Ectodermal cell (in vitro differentiated cells): Measurements from ENCODE around the gene NAA25.

ENCODE experiments used
- H3K27ac ChIP-seq: 2 replicates; pipeline ENCODE4 v1.7.0; 2013; ENCODE audit warnings: mild to moderate bottlenecking, low read depth, low read length; ENCODE audit not compliant: insufficient read depth, poor library complexity, severe bottlenecking
- H3K27me3 ChIP-seq: 2 replicates; pipeline ENCODE4 v1.7.0; 2013; ENCODE audit warnings: mild to moderate bottlenecking, low read length; ENCODE audit not compliant: insufficient read depth, control insufficient read depth, poor library complexity, severe bottlenecking
- H3K36me3 ChIP-seq: one replicate; pipeline ENCODE4 v1.7.0; 2013; ENCODE audit warnings: low read length; ENCODE audit not compliant: control insufficient read depth, insufficient read depth
- H3K4me1 ChIP-seq: one replicate; pipeline ENCODE4 v1.7.0; 2013; ENCODE audit warnings: low read length; ENCODE audit not compliant: control insufficient read depth, insufficient read depth
- H3K4me3 ChIP-seq: 2 replicates; pipeline ENCODE4 v1.7.0; 2013; ENCODE audit warnings: low read depth, low read length, control low read depth; ENCODE audit not compliant: insufficient read depth
- H3K9me3 ChIP-seq: 2 replicates; pipeline ENCODE4 v1.7.0; 2013; ENCODE audit warnings: mild to moderate bottlenecking, low read length, moderate library complexity; ENCODE audit not compliant: control insufficient read depth
- WGBS, 2 experiments: methylation state at CpG; one replicate each; pipeline ENCODE4 v1.1.7; 2013; ENCODE audit warnings: missing lambda C conversion rate in 2 of 2; 5-methylcytosine and 5-hydroxymethylcytosine counted together

NAA25 gene

GRCh38 chr12:112025808-112026375, 82.7 kb downstream of the NAA25 start:
- H3K4me3 ChIP-seq = no peak overlapping the region
- H3K27ac ChIP-seq = peak overlapping the region; percentile 33
- no peaks in the 10 kb centered on the region for H3K4me1 ChIP-seq
- no peaks in the 10 kb centered on the region for H3K9me3 ChIP-seq
- peaks cover 17% of the 10 kb centered on the region for H3K36me3 ChIP-seq
- H3K27me3 ChIP-seq = no peaks in the 10 kb centered on the region
- 84 to 89% methylated on average over 4 of the region's 4 CpGs for WGBS, 2 experiments

DNA sequence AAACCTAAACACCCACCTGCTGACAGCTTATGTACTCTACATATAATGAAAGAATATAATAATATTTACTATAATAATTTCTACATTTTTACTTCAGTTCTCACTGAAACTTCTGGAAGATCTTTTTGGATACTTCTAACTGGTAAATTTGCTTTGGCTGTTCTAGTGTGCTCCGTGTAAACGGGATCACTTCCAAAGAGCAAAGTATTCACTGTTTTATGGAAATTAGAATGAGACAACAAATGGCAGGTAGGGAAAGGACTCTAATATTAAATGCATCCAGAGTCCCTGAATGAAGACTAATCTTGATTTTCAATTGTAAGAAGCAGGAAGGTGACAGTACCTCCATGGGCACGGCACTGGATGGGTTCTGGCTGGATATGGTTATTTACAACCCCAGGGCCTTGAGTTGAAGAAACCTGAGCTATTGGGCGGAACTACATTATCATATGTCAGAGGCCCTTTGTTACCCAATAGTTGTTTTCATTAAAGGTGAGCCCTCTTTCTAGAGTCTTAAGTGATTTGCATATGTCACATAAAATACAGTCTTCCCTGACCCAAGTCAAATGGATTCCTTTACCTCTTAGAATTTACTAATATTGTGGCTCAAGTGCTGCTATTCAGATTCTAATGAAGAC, 84.7 kb downstream of the NAA25 start:
- H3K4me1 ChIP-seq = no peaks in the 10 kb centered on the region
- H3K9me3 ChIP-seq = no peaks in the 10 kb centered on the region
- 87 to 89% methylated on average over 4 of the region's 4 CpGs for WGBS, 2 experiments
- H3K4me3 ChIP-seq = no peak overlapping the region
- no peak overlapping the region for H3K27ac ChIP-seq
- peaks cover 18% of the 10 kb centered on the region for H3K36me3 ChIP-seq
- no peaks in the 10 kb centered on the region for H3K27me3 ChIP-seq

DNA sequence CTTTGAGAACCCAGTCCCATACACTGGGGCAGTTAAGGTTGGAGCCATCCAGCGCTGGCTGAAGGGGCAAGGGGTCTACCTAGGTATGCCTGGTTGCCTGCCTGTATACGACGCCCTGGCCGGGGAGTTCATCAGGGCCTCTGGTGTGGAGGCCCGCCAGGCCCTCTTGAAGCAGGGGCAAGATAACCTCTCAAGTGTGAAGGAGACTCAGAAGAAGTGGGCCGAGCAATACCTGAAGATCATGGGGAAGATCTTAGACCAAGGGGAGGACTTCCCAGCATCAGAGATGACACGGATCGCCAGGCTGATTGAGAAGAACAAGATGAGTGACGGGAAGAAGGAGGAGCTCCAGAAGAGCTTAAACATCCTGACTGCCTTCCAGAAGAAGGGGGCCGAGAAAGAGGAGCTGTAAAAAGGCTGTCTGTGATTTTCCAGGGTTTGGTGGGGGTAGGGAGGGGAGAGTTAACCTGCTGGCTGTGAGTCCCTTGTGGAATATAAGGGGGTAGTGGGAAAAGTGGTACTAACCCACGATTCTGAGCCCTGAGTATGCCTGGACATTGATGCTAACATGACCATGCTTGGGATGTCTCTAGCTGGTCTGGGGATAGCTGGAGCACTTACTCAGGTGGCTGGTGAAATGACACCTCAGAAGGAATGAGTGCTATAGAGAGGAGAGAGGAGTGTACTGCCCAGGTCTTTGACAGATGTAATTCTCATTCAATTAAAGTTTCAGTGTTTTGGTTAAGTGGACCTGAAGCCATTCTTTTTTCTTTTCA, 86.2 kb downstream of the NAA25 start:
- H3K4me1 ChIP-seq = no peaks in the 10 kb centered on the region
- no peaks in the 10 kb centered on the region for H3K27me3 ChIP-seq
- no peak overlapping the region for H3K27ac ChIP-seq
- peaks cover 18% of the 10 kb centered on the region for H3K36me3 ChIP-seq
- WGBS, 2 experiments = 93 to 96% methylated on average over 11 of the region's 11 CpGs
- no peak overlapping the region for H3K4me3 ChIP-seq
- no peaks in the 10 kb centered on the region for H3K9me3 ChIP-seq

DNA sequence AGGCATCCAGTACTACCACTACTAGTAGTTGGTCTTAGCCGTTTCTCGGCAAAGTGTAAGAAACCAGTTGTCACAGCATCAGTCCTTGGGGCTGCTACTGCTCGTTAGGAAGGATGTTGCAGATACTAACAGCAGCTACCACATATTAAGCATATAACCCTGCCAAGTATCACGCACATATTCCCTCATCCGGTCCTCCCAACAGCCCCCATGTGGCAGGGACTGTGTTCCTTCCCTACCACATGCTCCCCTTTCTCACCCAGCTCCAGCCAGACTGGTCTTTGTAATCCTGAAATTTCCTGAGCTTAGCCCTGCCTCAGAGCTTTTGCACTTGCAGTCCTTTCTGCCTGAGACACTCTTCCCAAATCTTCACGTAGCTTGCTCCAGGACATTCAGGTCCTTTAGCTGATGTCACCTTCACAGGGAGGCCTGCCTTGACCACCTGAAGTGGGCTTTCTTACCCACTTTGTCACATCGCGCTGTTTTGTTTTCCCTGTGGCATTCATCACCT, 87.6 kb downstream of the NAA25 start:
- Histone ChIP-seq H3K4me3 (no peak overlapping the region), H3K4me1 (no peaks in the 10 kb centered on the region), H3K27ac (no peak overlapping the region), H3K9me3 (no peaks in the 10 kb centered on the region), H3K36me3 (peaks cover 18% of the 10 kb centered on the region), H3K27me3 (no peaks in the 10 kb centered on the region)
- WGBS, 2 experiments = 93 to 96% methylated on average over 6 to 8 of the region's 8 CpGs

- Histone ChIP-seq H3K36me3 (peaks cover 14% of the 10 kb centered on the region), H3K9me3 (no peaks in the 10 kb centered on the region), H3K27ac (no peak overlapping the region), H3K27me3 (no peaks in the 10 kb centered on the region), H3K4me1 (no peaks in the 10 kb centered on the region), H3K4me3 (no peak overlapping the region)
- WGBS, 2 experiments = 96 to 97% methylated on average over 2 of the region's 2 CpGs
These were observed 89.9 kb downstream of the NAA25 start for GRCh38 chr12:112018571-112019237.

DNA sequence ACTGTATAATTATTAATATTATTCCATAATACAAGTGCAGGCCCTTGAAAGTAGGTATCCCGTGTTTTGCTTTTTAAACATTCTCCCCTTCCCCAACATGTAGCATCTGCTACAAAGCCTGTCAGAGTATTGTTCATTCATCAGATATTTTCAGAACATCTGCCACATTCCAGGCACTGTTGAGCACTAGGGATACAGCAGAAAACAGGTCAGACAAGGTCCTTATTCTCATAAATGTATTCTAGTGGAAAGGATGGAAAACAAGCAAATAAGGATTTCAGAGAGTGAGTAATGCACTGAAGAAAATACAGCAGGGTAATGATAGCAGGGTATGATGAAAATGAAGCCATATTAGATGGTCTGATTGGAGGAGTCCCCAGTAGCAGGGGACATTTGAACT, 91.5 kb downstream of the NAA25 start:
- WGBS, 2 experiments = 100% methylated on average over 1 of the region's 1 CpG
- peaks cover 9% of the 10 kb centered on the region for H3K36me3 ChIP-seq
- H3K4me1 ChIP-seq = no peaks in the 10 kb centered on the region
- H3K27ac ChIP-seq = no peak overlapping the region
- no peaks in the 10 kb centered on the region for H3K27me3 ChIP-seq
- no peak overlapping the region for H3K4me3 ChIP-seq
- no peaks in the 10 kb centered on the region for H3K9me3 ChIP-seq

- Histone ChIP-seq H3K4me1 (no peaks in the 10 kb centered on the region), H3K27ac (no peak overlapping the region), H3K27me3 (no peaks in the 10 kb centered on the region), H3K36me3 (peaks cover 6% of the 10 kb centered on the region), H3K4me3 (no peak overlapping the region), H3K9me3 (no peaks in the 10 kb centered on the region)
- 95 to 99% methylated on average over 6 of the region's 6 CpGs for WGBS, 2 experiments
These were observed 92.6 kb downstream of the NAA25 start for GRCh38 chr12:112015938-112016337.

DNA sequence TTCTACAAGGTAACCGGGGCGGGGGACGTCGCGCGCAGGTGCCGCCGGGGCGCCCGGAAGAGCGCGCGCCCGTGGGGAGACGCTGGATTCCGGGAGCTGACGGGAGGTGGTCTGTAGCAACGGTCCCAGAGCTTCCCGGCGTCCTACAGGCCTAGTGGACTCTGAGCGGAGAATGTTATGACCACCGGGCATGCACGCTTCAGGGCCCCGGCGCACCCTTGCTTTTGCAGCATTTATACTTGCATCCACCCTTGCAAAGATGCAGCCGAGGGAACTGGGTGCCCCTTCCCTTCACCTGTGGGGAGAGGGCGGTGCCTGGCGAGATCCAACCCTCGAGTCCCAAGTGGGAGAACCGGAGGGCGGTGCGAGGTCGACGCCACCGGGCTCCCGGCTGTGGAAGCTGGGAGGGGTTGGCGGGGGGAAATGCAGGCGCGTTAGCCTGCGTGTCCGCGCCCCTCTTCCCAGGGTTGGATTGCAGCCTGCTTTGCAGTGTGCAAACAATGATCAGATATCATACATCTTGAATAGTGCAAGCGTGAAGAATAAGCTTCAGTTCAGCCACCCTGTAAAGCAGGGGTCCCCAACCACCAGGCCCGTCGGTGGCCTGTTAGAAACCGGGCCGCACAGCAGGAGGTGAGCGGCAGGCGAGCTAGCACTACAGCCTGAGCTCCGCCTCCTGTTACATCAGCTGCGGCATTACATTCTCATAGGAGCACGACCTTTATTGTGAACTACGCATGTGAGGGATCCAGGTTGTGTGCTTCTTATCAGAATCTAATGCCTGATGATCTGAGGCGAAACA, 94.8 kb downstream of the NAA25 start:
- Histone ChIP-seq H3K4me1 (no peaks in the 10 kb centered on the region), H3K9me3 (no peaks in the 10 kb centered on the region), H3K36me3 (peaks cover 4% of the 10 kb centered on the region), H3K4me3 (peak overlapping the region; percentile 99), H3K27ac (peak overlapping the region; percentile 92), H3K27me3 (no peaks in the 10 kb centered on the region)
- WGBS, 2 experiments = 1 to 2% methylated on average over 54 of the region's 54 CpGs

DNA sequence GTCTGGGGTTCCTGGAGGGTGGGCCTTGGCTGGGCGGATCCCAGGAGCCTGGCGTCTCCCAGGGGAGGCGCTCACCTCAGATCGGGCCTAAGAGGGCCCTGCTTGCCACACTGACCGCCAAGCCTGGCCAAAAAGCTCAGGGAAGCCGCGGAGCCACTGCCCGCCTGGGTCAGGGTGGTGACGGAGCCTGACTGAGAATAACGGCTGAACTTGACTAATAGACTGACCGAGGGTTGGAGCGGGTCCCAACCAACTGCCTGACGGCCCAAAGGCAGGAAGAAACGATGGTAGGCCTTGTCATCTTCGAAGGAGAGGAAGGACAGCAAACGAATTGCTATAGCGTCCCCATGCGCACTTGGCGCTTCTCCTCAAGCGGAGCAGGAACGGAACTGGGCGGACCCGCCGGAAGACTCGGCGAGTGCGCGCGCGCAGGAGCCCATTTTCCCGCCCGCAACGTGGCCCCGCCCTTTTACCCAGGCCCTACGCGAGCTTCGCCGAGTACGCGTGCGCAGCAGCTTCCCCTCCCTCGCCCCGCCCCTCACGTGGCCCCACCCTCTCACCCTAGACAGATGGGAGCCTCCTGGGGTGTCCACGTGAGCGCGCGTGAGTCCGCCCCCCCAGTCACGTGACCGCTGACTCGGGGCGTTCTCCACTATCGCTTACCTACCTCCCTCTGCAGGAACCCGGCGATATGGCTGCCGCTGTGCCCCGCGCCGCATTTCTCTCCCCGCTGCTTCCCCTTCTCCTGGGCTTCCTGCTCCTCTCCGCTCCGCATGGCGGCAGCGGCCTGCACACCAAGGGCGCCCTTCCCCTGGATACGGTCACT, 95.6 kb downstream of the NAA25 start, which contains the start of the genes ERP29 and TMEM116:
Gene ERP29, plus strand, starts transcription at position 652 of the 826 bp plus-strand sequence. Its CDS starts 40 bp downstream, at position 692.
Gene TMEM116, minus strand, starts transcription at position 391 of the 826 bp plus-strand sequence. CDS start 7,895 bp downstream, outside the sequence.
- WGBS, 2 experiments = 0% methylated on average over 67 of the region's 67 CpGs

More for the DNA sequence above, 95.6 kb downstream of the NAA25 start, which contains the start of the genes ERP29 and TMEM116:
- Histone ChIP-seq H3K4me3 (peak within 1 kb of the TSS; percentile 99), H3K27ac (peak within 1 kb of the TSS; percentile 92), H3K9me3 (no peaks in the 10 kb centered on the region), H3K4me1 (no peaks in the 10 kb centered on the region), H3K27me3 (no peaks in the 10 kb centered on the region), H3K36me3 (peaks cover 4% of the 10 kb centered on the region)
